ENCODE results near the gene TRMT2B.

TRMT2B gene

DNA sequence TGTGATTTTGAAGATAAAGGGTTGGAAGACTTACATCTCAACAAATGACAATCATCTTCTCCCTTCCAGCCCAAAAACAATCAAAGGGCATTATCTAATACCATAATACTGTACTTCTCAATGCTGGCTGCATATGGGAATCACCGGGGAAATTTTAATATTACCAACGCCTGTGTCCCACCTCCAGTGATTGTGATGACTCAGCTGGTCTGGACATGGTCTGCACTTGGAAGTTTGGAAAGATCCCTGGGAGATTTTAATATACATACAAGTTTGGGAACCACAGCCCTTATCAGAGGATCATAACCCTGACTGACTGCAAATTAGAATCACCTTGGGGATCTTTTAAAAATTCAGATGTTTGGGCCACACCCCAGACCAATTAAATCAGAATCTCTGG lies 52.5 kb downstream of the TRMT2B start:
- CTCF ChIA-PET = no interaction called here
- no peak overlapping the region for H3K4me3 ChIP-seq (ENCODE audit: low read depth, low read length)
- no peaks in the 10 kb centered on the region for H3K4me1 ChIP-seq (ENCODE audit: control insufficient read depth, insufficient read depth, low read length)
- no peak for TF ChIP-seq ZNF132 (tag by site-specific recombination; IDR thresholded peaks at IDR 0.05; ENCODE audit: borderline replicate concordance)
- TF ChIP-seq, protein P1, sequence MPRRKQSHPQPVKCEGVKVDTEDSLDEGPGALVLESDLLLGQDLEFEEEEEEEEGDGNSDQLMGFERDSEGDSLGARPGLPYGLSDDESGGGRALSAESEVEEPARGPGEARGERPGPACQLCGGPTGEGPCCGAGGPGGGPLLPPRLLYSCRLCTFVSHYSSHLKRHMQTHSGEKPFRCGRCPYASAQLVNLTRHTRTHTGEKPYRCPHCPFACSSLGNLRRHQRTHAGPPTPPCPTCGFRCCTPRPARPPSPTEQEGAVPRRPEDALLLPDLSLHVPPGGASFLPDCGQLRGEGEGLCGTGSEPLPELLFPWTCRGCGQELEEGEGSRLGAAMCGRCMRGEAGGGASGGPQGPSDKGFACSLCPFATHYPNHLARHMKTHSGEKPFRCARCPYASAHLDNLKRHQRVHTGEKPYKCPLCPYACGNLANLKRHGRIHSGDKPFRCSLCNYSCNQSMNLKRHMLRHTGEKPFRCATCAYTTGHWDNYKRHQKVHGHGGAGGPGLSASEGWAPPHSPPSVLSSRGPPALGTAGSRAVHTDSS (tag by site-specific recombination; IDR thresholded peaks at IDR 0.05) = no peak
- no peak for TF ChIP-seq ZNF221 (tag by site-specific recombination; IDR thresholded peaks at IDR 0.05; ENCODE audit: borderline replicate concordance)
- TF ChIP-seq ZNF292 (tag by site-specific recombination; IDR thresholded peaks at IDR 0.05; ENCODE audit: borderline replicate concordance, low read depth) = no peak
- TF ChIP-seq MZF1 (tag by site-specific recombination; IDR thresholded peaks at IDR 0.05; ENCODE audit: borderline replicate concordance) = no peak
- no peak for TF ChIP-seq ZNF776 (tag by site-specific recombination; IDR thresholded peaks at IDR 0.05; ENCODE audit: borderline replicate concordance)
- TF ChIP-seq ZNF560 (tag by site-specific recombination; IDR thresholded peaks at IDR 0.05; ENCODE audit: borderline replicate concordance) = no peak
- TF ChIP-seq ZNF677 (tag by site-specific recombination; IDR thresholded peaks at IDR 0.05) = no peak
- TF ChIP-seq ZNF274 (IDR thresholded peaks at IDR 0.05; ENCODE audit: low read length) = no peak
- TF ChIP-seq ZNF274 (tag by site-specific recombination; IDR thresholded peaks at IDR 0.05; ENCODE audit: borderline replicate concordance) = no peak
- no peak for TF ChIP-seq ZNF701 (tag by site-specific recombination; IDR thresholded peaks at IDR 0.05)
- no peak for TF ChIP-seq ZNF76 (tag by site-specific recombination; IDR thresholded peaks at IDR 0.05; ENCODE audit: borderline replicate concordance, low read depth)
- no peak for TF ChIP-seq ZNF830 (tag by site-specific recombination; IDR thresholded peaks at IDR 0.05; ENCODE audit: low read depth)
- TF ChIP-seq ZNF324 (tag by site-specific recombination; IDR thresholded peaks at IDR 0.05) = no peak
- TF ChIP-seq ZNF133 (tag by site-specific recombination; IDR thresholded peaks at IDR 0.05) = no peak
- H3K36me3 ChIP-seq (ENCODE audit: control insufficient read depth in 2 of 2, insufficient read depth in 1 of 2, low read length in 2 of 2) = peaks cover 0 to 5% of the 10 kb centered on the region in 2 experiments; a peak in 1 of 3 replicates
- POLR2A ChIA-PET = interaction anchor here (0.6 kb wide), 1 partner anchor 375 kb away, joined by 3 read pairs; no protein-coding TSS in a partner anchor
- no peaks in the 10 kb centered on the region for H3K9me3 ChIP-seq (ENCODE audit: control insufficient read depth, insufficient read depth, low read depth, low read length)
- no peak overlapping the region for H3K27ac ChIP-seq (ENCODE audit: extremely low read depth, low read depth, low read length)

DNA sequence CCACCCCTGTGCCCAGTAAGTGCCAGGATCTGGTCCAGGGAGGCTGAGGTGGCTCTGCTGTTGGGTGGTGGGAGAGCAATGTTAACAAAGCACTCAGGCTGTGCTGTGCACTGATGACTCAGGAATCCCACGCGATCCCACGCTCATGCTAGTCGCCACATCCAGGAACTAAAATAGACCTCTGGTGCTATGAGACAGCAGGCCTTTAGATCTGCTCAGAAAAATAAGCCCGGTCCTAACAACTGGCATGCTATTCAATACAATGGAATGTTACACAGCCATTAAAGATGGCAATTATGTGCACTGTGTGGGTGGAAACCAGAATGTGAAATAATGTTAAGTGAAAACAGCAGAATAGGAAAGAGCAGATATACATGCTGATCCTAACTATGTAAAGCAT lies 56.4 kb downstream of the TRMT2B start:
- H3K36me3 ChIP-seq (ENCODE audit: control insufficient read depth in 2 of 2, insufficient read depth in 1 of 2, low read length in 2 of 2) = no peaks in the 10 kb centered on the region
- no peak overlapping the region for H3K4me3 ChIP-seq (ENCODE audit: low read depth, low read length)
- no peak overlapping the region for H3K27ac ChIP-seq (ENCODE audit: extremely low read depth, low read depth, low read length)
- ChIA-PET POLR2A (no interaction called here), CTCF (no interaction called here)
- no peak for TF ChIP-seq ZNF311 (tag by site-specific recombination; IDR thresholded peaks at IDR 0.05; ENCODE audit: borderline replicate concordance)
- TF ChIP-seq ZBTB20 (tag by site-specific recombination; IDR thresholded peaks at IDR 0.05) = no peak
- TF ChIP-seq ZFHX2 (tag by site-specific recombination; conservative IDR thresholded peaks at IDR 0.05) = peak; percentile 58
- no peak for TF ChIP-seq BCL11A (tag by site-specific recombination; IDR thresholded peaks at IDR 0.05; ENCODE audit: low read depth)
- peak; percentile 49 for TF ChIP-seq EGR2 (tag by site-specific recombination; IDR thresholded peaks at IDR 0.05; ENCODE audit: low read depth)
- no peaks in the 10 kb centered on the region for H3K4me1 ChIP-seq (ENCODE audit: control insufficient read depth, insufficient read depth, low read length)
- no peaks in the 10 kb centered on the region for H3K9me3 ChIP-seq (ENCODE audit: control insufficient read depth, insufficient read depth, low read depth, low read length)

DNA sequence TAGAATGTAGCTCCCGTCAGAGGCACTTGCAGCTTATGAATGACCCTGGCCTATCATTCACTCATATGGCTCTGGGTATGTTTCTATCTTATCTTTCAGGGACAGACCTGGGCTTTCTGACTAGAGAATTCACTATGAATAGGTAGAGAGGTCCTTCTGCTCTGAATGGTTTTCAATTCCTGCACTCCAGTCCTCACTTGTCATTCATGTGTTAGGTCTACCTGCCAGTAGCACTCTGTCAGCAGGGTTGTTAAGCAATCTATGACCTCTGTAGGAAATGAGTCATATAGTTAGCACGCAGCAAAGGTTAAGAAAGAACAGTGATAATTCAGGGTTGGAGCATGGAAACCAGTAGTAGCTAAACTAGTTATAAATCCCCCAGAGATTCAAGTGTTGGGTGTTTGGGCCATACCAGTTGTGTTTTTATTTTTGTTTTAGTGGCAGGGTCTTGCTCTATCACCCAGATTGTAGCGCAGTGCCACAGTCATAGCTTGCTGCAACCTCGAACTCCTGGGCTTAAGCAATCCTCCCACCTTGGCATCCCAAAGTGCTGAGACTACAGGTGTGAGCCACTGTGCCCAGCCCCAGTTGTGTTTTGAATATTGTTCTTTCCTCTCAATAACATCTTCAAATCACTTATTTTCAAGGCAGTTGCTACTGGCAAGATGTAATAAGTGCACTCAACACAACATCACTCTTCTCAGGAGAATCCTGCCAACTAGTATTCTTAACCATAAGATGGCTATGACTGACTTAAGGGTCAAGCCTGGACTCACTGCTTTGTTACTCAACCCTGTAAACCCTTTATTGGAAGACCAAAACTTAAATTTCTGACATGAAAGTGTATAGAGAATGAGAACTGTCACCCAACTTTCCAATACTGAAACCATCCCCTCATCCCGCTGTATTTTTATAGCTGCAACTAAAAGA lies 57.3 kb downstream of the TRMT2B start:
- Histone ChIP-seq H3K27ac (ENCODE audit: extremely low read depth, low read depth, low read length) (no peak overlapping the region), H3K4me1 (ENCODE audit: control insufficient read depth, insufficient read depth, low read length) (no peaks in the 10 kb centered on the region), H3K9me3 (ENCODE audit: control insufficient read depth, insufficient read depth, low read depth, low read length) (no peaks in the 10 kb centered on the region), H3K4me3 (ENCODE audit: low read depth, low read length) (no peak overlapping the region), H3K36me3 (ENCODE audit: control insufficient read depth in 2 of 2, insufficient read depth in 1 of 2, low read length in 2 of 2) (no peaks in the 10 kb centered on the region)
- CTCF ChIA-PET = interaction anchor here (0.6 kb wide), 1 partner anchor 315 kb away, joined by 4 read pairs; no protein-coding TSS in a partner anchor
- POLR2A ChIA-PET = no interaction called here
- TF ChIP-seq ZNF610 (tag by site-specific recombination; IDR thresholded peaks at IDR 0.05; ENCODE audit: borderline replicate concordance) (no peak), SCRT2 (tag by site-specific recombination; IDR thresholded peaks at IDR 0.05) (no peak), ZNF248 (tag by site-specific recombination; IDR thresholded peaks at IDR 0.05) (no peak), ZEB2 (tag by site-specific recombination; IDR thresholded peaks at IDR 0.05) (no peak)
- TF ChIP-seq, protein P2, sequence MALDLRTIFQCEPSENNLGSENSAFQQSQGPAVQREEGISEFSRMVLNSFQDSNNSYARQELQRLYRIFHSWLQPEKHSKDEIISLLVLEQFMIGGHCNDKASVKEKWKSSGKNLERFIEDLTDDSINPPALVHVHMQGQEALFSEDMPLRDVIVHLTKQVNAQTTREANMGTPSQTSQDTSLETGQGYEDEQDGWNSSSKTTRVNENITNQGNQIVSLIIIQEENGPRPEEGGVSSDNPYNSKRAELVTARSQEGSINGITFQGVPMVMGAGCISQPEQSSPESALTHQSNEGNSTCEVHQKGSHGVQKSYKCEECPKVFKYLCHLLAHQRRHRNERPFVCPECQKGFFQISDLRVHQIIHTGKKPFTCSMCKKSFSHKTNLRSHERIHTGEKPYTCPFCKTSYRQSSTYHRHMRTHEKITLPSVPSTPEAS (tag by site-specific recombination; IDR thresholded peaks at IDR 0.05) = no peak
- TF ChIP-seq, protein P3, sequence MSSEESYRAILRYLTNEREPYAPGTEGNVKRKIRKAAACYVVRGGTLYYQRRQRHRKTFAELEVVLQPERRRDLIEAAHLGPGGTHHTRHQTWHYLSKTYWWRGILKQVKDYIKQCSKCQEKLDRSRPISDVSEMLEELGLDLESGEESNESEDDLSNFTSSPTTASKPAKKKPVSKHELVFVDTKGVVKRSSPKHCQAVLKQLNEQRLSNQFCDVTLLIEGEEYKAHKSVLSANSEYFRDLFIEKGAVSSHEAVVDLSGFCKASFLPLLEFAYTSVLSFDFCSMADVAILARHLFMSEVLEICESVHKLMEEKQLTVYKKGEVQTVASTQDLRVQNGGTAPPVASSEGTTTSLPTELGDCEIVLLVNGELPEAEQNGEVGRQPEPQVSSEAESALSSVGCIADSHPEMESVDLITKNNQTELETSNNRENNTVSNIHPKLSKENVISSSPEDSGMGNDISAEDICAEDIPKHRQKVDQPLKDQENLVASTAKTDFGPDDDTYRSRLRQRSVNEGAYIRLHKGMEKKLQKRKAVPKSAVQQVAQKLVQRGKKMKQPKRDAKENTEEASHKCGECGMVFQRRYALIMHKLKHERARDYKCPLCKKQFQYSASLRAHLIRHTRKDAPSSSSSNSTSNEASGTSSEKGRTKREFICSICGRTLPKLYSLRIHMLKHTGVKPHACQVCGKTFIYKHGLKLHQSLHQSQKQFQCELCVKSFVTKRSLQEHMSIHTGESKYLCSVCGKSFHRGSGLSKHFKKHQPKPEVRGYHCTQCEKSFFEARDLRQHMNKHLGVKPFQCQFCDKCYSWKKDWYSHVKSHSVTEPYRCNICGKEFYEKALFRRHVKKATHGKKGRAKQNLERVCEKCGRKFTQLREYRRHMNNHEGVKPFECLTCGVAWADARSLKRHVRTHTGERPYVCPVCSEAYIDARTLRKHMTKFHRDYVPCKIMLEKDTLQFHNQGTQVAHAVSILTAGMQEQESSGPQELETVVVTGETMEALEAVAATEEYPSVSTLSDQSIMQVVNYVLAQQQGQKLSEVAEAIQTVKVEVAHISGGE (tag by site-specific recombination; conservative IDR thresholded peaks at IDR 0.05; ENCODE audit: low read depth) = no peak

Measured in HEK293 (cell line).